ENCODE measurements around the gene SLC15A1.
"Not testable (repeated sequence)": the region's sequence is repeated elsewhere in the genome, so short reads cannot be mapped to it uniquely, and the experiment has no call there.

DNA sequence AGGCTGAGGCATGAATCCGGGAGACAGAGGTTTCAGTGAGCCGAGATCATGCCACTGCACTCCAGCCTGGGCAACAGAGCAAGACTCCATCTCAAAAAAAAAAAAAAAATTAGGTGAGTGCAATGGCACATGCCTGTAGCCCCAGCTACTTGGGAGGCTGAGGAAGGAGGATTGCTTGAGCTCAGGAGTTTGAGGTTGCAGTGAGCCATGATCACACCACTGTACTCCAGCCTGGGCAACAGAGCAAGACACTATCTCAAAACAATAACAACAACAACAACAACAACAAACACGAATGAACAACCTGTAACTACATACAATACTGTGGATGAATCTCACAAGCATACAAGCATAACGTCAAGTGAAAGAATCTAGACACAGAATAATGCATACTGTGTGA lies 112.7 kb downstream of the SLC15A1 start:
- not testable (repeated sequence) for TF ChIP-seq EZH2 (IDR thresholded peaks at IDR 0.05; ENCODE audit: borderline replicate concordance); CTCF (IDR thresholded peaks at IDR 0.05; ENCODE audit: poor library complexity)

Measured in hepatocyte (in vitro differentiated cells).